ENCODE data around the gene UBIAD1.
A peak's percentile ranks its signal among the peaks of the same experiment; 100 is the strongest.

Gene UBIAD1

GRCh38 chr1:11314959-11315358 is 42.0 kb downstream of the UBIAD1 start:
- DNase-seq: no peak

- DNase-seq: no peak
Measured at GRCh38 chr1:11316701-11317100, 43.7 kb downstream of the UBIAD1 start.

GRCh38 chr1:11318982-11319381 is 46.0 kb downstream of the UBIAD1 start:
- no peak for DNase-seq

DNA sequence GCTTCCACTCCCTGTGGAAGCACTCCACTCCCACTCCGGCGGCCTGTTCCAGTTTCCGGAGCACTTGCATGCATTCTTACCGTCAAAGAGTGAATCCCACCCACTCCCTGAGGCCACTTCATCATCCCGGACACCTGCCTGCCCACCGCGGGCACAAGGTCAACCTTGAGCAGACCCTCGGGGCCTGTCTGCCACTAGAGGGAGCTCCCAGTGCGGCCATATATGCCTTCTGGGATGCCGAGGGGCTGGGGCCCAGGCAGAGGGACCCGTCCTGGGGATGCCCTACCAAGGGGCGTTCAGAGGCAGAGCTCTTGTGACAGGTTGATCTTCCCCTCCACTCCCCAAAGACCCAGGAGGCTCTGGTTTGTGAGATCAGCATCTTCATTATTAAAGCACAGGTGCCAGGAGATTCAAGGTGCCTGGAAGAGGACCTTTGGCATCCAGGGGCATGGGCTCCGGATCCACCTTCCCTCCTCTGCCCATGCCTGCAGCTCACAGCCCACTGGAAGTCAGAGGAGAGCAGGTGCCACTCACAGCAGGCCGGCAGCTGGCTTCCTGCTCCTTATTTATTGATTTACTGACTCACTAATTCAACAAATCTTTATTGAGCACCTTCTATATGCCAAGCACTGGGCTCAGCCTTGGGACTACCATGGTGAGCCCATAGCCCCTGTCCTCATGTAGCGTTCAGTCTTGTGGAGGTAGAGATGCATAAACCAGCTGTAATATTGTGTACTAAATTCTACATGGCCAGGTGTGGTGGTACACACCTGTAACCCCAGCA is 47.3 kb downstream of the UBIAD1 start:
- no peak for DNase-seq

DNA sequence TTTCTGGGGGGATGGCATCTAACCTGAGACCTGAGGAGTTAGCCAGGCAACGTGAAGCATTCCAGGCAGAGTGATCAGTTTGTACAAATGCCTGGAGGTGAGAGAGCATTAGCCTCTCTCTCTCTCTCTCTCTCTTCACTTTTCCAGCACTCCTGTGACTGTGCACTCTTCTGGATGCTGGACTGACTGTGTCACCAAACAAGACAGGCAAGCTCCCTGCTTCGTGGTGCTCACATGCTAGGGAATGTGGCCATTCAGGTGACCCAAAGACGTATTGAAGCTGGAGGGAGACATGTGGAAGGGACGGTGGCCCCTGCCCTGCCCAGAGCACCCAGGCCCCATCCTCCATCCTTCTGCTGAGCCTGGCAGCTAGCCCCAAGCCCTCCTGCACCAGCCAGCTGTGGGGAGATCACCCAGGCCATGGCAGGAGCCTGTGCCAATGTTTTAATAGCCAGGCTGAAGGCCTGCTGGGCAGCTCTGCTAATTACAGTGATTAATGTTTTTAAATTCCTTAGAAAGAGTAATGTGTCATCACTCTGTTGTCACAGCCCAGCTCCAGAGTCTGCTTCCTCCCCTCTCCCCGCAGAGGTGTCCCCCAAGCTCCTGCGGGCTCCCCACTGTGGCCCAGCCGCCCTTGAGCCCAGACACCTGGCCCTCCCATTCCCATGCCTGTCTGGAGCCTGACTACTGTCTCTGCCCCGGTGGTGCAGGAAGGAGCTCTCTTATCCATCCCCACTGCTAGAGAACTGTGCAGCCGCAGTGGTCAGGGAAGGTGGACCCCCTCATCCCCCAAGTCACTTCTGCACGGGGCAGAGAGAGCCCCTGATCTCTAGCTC is 48.9 kb downstream of the UBIAD1 start:
- DNase-seq: no peak

- no peak for DNase-seq
Measured at GRCh38 chr1:11324567-11325165, 51.7 kb downstream of the UBIAD1 start.

DNA sequence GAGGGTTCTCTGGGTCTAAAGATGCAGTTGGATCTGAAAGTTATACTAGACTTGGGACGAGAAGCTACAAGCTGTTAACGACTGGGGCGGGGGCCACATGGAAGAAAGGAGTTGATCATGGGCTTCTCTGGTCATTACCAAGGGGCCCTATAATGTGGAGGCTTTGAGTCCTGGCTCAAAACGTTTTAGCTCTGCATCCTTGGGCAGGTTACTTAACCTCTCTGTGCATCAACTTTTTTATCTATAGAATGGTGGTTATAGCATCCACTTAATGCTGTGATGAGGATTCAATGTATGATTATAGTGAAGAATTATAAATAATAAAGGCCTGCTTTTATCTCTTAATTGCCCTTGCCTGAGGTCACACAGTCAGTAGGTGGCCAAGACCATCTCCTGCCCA is 53.1 kb downstream of the UBIAD1 start:
- no peak for DNase-seq

- no peak for DNase-seq
Measured at GRCh38 chr1:11328444-11328843, 55.4 kb downstream of the UBIAD1 start.

DNA sequence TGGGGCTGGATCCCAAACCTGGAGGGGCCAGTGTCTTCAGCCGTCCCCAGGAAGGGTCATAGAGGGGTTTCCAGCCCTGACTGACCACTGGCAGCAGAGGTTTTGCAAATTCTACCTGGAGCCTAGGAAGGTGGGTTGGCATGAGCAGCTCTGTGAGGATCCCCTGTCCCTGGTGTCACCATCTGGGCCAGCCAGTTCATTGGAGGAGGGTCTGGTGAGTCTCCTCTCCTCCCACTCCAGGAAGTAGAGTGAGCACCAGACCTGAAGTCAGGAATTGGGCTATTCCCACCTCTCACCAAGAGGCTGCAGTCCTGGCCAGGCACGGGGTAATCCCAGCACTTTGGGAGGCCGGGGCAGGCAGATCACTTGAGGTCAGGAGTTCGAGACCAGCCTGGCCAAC is 57.4 kb downstream of the UBIAD1 start:
- DNase-seq: no peak

DNA sequence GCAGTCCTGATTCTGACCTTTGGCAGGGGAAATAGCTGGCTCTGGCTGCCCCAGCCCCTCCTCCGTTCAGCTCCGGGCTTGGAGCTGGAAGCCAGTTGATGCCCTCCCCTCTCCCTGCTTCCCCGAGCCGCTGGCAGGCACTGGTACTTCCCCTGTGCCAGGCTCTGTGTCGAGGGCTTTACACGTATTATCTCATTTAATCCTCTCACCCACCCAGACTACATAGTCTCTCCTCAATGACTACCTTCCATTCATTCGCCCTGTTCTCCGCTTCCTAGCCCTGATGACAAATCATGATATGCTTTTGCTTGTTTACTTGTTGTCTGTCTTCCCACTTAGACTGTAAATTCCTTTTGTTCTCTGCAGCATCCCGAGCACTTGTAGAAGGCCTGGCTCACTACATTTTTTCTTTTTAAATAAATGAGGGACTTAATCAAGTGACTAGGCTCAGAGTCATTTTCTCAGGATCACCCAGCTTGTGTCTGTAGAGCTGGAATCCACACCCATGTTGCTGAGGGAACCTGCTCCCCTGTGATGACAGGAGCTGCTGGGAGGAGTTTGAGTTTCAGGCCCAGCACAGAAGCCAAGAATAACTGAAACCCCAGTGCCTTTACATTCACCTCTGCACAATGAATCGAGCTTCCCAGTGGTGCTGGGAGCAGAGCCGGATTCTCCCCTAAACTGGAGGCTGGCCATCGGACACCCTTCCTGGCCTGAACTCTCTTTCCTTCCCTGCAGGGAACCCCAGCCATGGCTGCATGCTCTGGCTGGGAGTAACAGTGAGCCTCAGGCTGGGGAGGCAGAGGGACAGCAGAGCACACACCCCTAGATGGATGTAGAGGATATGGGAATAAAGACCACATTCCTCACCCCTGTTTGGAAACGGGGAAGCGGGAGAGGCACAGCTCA is 58.3 kb downstream of the UBIAD1 start:
- no peak for DNase-seq

GRCh38 chr1:11331945-11332546 is 59.0 kb downstream of the UBIAD1 start:
- DNase-seq: no peak

- DNase-seq: no peak
Measured at GRCh38 chr1:11333631-11334030, 60.6 kb downstream of the UBIAD1 start.

DNA sequence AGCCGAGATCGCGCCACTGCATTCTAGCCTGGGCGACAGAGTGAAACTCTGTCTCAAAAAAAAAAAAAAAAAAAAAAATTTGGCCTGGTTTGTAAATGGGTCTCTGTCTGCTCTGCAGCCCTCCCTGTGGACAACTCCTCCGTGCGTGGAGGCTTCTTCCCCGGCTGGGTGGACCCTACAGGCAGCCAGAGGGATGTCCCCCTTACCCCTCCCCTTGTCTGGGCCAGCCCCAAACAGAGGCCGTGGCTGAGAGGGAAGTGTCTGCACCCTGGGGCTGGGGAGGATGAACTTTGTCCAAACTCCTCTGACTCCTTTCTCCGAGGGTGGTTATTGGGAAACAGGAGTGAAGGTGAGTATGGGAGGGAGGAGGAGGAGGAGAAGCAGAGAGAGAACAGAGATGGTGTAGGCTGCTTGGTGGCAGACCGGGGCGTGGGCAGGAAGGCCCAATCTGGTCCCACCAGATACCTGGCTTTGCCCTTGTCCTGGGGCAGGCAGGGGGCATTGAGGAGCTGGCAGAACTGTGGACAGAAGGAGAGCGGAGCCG is 61.3 kb downstream of the UBIAD1 start:
- no peak for DNase-seq

- DNase-seq: no peak
Measured at GRCh38 chr1:11334821-11335220, 61.8 kb downstream of the UBIAD1 start.

DNA sequence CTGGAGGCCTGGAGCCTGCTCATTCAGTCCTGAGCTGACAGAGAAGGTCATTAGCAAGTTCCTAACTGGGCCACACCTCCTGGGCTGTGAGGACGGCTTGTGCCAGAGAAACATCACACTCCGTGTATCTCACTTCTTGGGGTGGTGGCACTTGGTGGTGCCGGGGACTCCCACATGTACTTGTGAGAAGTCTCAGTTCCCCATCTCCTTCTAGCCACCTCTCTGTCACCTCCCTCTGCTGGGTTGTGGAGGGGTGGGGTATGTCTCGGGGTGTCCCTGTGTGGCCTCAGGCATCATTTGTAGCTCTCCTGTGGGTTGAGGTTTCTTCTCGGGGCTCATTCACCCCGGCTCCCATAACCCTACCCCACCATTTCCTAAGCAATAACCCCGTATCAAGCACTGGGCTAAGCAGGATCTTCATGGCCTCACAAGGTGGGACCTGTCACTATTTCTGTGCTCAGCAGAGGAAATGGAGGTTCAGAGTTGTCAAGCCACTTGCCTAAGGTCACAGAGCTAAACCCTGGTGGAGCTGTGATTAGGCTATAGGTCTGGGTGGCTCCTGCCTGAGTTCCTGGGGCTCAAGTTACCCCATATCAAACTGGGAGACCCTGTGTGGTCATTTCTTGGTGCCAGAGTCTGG is 62.5 kb downstream of the UBIAD1 start:
- DNase-seq: no peak

DNA sequence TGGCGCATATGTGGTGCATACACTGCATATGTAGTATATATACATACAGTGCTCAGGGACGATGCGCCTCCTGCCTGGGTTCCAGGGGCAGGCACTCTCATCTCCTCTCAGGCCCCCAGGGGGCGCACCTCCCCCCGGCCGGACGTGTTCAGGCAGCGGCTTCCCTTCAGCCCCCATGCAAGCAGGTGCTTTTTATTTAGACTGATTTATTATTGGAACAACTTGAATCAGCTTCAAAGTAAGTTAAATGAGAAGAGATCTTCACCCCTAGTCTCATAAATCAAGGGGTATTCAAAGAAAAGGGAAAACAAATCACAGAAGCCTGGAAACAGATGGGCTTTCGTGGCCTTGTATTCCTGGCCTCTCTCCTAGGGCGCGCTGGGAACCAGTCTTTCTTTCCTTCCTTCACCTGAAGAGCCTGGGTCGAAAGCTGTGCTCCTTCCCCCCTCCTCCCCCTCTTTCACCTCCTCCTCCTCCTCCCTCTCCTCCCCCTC is 64.6 kb downstream of the UBIAD1 start:
- DNase-seq: peak; percentile 15
